ENCODE results near the gene DDX31.

Gene DDX31

GRCh38 chr9:132592451-132592850, 77.3 kb downstream of the DDX31 start:
- no peak for DNase-seq (ENCODE audit: low read depth)
- no peak for TF ChIP-seq MYC (IDR thresholded peaks at IDR 0.05; ENCODE audit: low read depth, low read length)
- no peak for TF ChIP-seq MAX (IDR thresholded peaks at IDR 0.05; ENCODE audit: low read depth, low read length)
- no peak for TF ChIP-seq CTCF (IDR thresholded peaks at IDR 0.05; ENCODE audit: low read depth, low read length)
- TF ChIP-seq POLR2A (IDR thresholded peaks at IDR 0.05; ENCODE audit: extremely low read depth, insufficient read length) = no peak
- no peak overlapping the region for H3K4me3 ChIP-seq (ENCODE audit: low read depth, low read length)

GRCh38 chr9:132591751-132592314, 78.0 kb downstream of the DDX31 start:
- TF ChIP-seq POLR2A (IDR thresholded peaks at IDR 0.05; ENCODE audit: extremely low read depth, insufficient read length) (no peak), CTCF (IDR thresholded peaks at IDR 0.05; ENCODE audit: low read depth, low read length) (no peak), MAX (IDR thresholded peaks at IDR 0.05; ENCODE audit: low read depth, low read length) (no peak), MYC (IDR thresholded peaks at IDR 0.05; ENCODE audit: low read depth, low read length) (no peak)
- no peak for DNase-seq (ENCODE audit: low read depth)
- H3K4me3 ChIP-seq (ENCODE audit: low read depth, low read length) = no peak overlapping the region

GRCh38 chr9:132591244-132591643, 78.5 kb downstream of the DDX31 start:
- no peak overlapping the region for H3K4me3 ChIP-seq (ENCODE audit: low read depth, low read length)
- no peak for DNase-seq (ENCODE audit: low read depth)
- no peak for TF ChIP-seq CTCF (IDR thresholded peaks at IDR 0.05; ENCODE audit: low read depth, low read length)
- no peak for TF ChIP-seq MAX (IDR thresholded peaks at IDR 0.05; ENCODE audit: low read depth, low read length)
- TF ChIP-seq POLR2A (IDR thresholded peaks at IDR 0.05; ENCODE audit: extremely low read depth, insufficient read length) = no peak
- TF ChIP-seq MYC (IDR thresholded peaks at IDR 0.05; ENCODE audit: low read depth, low read length) = no peak

GRCh38 chr9:132590318-132591182, 79.2 kb downstream of the DDX31 start:
- no peak overlapping the region for H3K4me3 ChIP-seq (ENCODE audit: low read depth, low read length)
- no peak for DNase-seq (ENCODE audit: low read depth)
- TF ChIP-seq MYC (IDR thresholded peaks at IDR 0.05; ENCODE audit: low read depth, low read length) = no peak
- TF ChIP-seq MAX (IDR thresholded peaks at IDR 0.05; ENCODE audit: low read depth, low read length) = no peak
- TF ChIP-seq CTCF (IDR thresholded peaks at IDR 0.05; ENCODE audit: low read depth, low read length) = no peak
- no peak for TF ChIP-seq POLR2A (IDR thresholded peaks at IDR 0.05; ENCODE audit: extremely low read depth, insufficient read length)

- TF ChIP-seq CTCF (IDR thresholded peaks at IDR 0.05; ENCODE audit: low read depth, low read length) = no peak
- TF ChIP-seq MYC (IDR thresholded peaks at IDR 0.05; ENCODE audit: low read depth, low read length) = no peak
- TF ChIP-seq MAX (IDR thresholded peaks at IDR 0.05; ENCODE audit: low read depth, low read length) = no peak
- no peak for TF ChIP-seq POLR2A (IDR thresholded peaks at IDR 0.05; ENCODE audit: extremely low read depth, insufficient read length)
- no peak for DNase-seq (ENCODE audit: low read depth)
- no peak overlapping the region for H3K4me3 ChIP-seq (ENCODE audit: low read depth, low read length)
Measured at GRCh38 chr9:132590037-132590317, 79.8 kb downstream of the DDX31 start.

Data from NB4 (cell line).